ENCODE results near the gene TMEM231.

GRCh38 chr16:75566758-75567255, 10.8 kb upstream of the TMEM231 start:
- TF ChIP-seq CTCF (IDR thresholded peaks at IDR 0.05 in 4 of 5, conservative IDR thresholded peaks at IDR 0.05 in 1 of 5): no peak
- no peak for TF ChIP-seq POLR2A (IDR thresholded peaks at IDR 0.05)
